Cortex of kidney (tissue), 1 donor: ENCODE data around the gene PZP.

Experiments used
- DNase-seq: peaks from one replicate; lab custom pipeline; 2025; lab: John Stamatoyannopoulos, UW

The PZP gene

GRCh38 chr12:9103050-9103849 lies 104.9 kb downstream of the PZP start:
- no peak for DNase-seq

DNA sequence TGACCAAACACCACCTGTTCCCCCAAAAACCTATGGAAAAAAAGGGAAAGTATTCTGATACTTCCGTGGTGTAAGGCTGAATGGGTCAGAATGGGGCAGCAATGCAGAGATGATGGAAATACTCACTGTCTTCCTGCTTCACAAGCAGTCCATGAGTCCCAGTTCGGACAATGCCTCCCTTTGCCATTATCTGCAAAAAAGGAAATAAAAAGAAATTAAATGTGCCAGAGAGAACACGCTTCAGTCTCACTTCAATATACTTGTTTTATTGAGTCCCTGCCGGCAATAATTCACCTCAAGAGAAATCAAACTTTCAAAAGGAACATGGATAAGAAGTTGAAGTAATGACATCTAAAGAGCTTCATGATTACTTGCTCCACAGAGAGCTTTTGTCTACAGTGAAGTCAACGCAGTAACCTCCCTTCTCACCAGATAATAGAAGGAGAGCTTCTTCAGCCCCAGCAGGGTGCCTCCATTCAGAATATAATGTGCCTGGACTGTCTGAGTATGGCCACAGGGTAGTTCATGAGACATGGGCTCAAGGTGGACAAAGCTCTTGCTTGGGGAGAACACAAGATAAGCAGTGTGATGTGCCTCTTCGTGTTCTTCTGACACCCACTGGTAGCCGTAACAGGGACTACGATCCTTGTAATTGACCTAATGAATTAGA lies 107.0 kb downstream of the PZP start:
- no peak for DNase-seq

- no peak for DNase-seq
These were observed 108.5 kb downstream of the PZP start for GRCh38 chr12:9099552-9100190.
